Glomerular visceral epithelial cell (primary cell): ENCODE measurements around the gene SESN3.
A peak's percentile ranks its signal among the peaks of the same experiment; 100 is the strongest.
"Not testable (repeated sequence)": the region's sequence is repeated elsewhere in the genome, so short reads cannot be mapped to it uniquely, and the experiment has no call there.

Experiments used
- DNase-seq: peaks from one replicate; pipeline ENCODE4 v3.0.0-alpha.2; 2016; ENCODE audit errors: extremely low spot score

The SESN3 gene

DNA sequence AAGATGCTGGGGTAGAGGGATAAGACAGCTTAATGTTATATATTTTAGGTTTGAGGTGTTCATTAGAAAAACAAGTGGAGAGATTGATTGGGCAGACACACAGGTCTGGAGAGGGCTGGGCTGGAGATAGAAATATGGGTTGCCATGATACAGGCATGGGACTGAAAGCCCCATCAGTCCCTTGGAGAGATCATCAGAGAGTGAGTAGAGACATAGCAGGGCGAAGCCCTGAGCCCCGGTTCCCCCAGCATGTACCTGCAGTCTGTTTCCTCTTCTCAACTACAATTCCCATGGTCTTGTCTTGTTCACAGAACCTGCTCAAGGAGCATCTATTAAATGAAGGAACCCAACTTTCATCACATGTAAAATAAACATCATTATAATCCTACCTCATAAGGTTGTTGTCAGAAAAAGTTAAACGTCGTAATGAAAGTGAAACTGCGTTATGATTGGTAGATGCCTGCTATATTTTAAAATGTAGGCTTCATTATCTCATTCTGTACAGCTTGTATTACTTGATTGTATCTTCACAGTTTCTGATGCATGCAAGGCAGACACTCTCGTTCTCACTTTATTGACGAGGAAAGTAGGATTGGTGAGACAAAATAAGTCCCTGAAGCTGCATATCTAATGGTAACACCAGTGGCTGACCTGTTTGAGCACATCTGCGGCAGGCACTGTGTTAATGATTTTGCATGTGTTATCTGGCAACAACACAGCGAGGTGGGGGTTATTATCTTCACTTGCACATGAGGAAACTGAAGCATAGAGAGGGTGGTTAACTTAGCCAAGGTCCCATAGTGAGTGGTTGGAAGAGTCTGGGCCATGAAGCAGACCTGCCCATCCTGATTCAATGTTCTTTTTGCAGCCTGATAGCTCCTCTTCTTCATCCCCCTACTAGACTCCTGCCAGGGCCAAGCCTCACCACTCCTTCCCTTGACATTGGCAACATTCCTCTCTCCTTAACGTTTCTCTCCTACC is 77.8 kb downstream of the SESN3 start:
- DNase-seq: no peak

GRCh38 chr11:95150956-95151684 is 79.9 kb downstream of the SESN3 start:
- peak; percentile 81 for DNase-seq

DNA sequence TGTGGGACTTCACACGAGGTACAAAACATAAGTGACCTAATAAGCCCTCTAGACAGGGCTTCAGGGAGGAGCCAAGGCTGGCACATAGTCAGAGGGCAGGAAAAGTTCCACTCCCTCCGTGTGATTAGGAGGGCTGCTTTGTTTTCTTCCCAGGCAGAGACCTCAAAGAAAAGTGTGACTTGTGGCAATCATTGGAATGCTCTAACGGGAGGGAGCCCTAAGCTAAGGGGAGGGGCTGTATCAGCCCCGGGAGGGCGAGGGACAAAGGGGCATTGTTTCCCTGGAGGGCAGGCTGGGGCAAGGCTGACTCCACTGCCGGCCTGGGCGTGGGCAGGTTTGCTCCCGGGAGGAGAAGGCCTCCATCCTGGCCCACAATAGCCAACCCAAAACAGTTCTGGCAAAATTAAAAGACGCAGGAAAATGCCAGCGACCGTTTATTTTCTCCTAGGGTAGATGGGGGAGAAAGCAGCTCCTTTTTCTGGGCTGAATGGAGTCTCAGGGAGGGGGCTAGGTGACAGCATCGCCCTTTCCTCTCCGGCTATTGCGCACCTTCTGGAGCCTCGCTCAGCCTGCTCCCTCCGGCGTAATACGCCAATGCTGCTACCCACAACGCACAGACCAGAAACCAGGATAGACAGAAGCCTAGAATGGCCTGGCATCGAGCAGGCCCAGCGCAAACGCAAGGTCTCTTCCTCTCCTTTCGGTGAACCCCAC is 81.2 kb downstream of the SESN3 start:
- no peak for DNase-seq

- DNase-seq: no peak
Observed at GRCh38 chr11:95148938-95149337, 82.1 kb downstream of the SESN3 start.

GRCh38 chr11:95148406-95148805 is 82.6 kb downstream of the SESN3 start:
- no peak for DNase-seq

DNA sequence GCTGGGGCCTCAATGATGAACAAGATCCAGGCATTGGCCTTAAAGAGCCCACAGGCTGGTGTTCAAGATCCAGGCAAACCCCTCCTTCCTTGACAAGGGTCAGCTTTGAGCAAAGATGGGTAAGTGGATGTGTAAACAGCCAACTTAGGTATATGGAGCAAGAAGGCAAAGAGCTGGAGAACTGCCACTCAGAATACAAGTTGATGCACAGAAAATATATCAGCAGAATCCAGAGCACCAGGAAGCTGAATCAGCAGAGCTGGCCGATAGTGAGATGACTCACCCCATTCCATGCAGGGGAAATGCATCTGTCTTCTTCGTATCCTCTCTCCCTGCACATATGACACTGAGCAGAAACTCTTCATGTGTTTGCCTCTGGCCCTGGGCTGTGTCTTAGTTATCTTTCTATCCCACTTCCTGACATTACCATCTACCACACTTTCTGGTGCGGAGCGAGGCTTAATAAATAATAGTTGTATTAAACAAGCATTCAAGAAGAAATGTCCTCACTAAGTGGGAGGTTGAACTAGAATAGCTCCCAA is 83.6 kb downstream of the SESN3 start:
- DNase-seq: peak; percentile 61

DNA sequence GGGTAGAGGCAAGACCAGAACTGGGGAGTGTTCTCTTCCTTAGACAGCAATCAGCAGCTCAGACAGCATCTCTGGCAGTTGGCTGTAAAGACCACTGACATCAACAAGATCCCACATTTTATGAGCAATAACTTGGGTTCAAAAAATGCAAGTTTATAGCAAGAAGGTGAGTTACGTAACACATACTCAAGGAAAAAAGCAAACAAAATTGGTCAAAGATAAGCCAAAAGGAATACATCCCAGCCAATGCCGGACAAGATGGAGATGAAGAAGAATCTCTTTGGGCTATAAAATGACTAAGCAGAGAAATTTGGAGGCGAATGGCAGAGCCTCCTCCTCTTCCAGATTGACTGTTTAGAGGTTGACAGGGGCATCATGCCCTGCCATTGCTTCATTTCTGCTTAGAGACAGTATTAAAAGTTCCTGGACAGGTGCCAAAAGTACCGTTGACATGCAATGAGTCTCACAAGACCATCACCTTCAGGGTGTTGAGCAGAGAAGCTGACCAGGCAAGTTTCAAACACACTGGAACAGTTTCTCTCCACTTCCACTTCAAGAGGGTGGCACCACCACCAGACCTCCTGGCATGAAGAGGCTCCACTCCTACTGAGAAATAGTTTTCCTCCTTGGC is 85.5 kb downstream of the SESN3 start:
- DNase-seq: no peak

- no peak for DNase-seq
Observed at GRCh38 chr11:95144313-95145235, 86.4 kb downstream of the SESN3 start.

- no peak for DNase-seq
Observed at GRCh38 chr11:95143106-95143681, 87.8 kb downstream of the SESN3 start.

DNA sequence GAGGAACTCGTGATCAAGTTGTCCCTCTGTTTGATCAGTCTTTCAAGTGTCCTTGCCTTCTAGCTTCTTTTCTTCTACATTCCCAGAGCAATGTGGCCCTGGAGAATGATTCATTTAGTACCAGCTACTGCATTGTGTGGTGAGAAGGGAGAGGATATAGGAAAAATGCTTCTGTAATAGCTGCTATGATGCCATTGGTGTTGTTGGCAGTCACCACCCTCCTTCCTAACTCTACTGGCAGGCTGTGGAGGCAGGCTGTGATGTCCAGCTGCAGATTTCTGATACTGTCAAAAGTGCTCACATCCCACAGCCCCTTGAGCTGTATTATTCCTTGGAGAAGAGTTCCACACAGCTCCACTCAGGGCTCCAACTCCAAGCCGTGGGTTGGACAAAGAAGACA is 88.6 kb downstream of the SESN3 start:
- DNase-seq: no peak

GRCh38 chr11:95140397-95141033 is 90.5 kb downstream of the SESN3 start:
- DNase-seq: no peak

- no peak for DNase-seq
Observed at GRCh38 chr11:95138448-95138847, 92.6 kb downstream of the SESN3 start.

DNA sequence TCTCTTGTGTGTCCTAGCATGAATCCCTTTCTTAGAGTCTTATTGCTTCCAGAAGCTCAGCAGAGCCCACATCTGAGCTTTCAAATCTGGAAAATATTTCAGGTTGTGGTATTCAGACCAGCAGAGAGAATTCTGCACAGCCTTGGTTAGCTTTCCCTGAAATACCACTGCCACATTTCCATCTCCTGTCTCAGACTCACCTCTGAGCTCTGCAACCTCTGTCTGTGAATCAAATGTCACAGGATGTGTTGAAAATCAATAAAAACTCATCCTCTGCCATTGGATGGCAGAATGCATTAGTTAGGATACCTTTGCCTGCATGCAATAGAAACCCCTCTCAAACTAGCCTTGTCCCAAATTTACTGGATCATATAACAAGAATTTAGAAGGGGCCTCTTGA is 93.7 kb downstream of the SESN3 start:
- no peak for DNase-seq

- DNase-seq: not testable (repeated sequence)
Observed at GRCh38 chr11:95136747-95137146, 94.3 kb downstream of the SESN3 start.

DNA sequence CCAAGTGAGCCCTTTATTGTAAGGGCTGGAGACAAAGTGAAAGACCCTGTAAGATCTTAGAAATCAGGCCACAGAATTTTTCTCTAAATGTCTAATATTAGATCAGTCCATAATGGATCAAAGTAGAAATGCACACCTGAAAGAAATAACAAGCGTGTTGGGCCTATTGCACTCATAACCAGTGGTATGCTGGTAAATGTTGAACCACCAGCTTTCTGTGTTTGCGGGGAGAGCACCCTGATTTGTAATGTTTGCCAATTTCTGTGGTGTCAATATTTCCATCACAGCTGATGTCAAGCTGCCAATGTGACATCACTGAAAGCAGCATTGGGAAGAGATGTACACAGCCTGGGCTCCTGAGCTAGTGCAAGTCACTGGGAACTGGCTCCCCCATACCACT is 95.1 kb downstream of the SESN3 start:
- DNase-seq: no peak

DNA sequence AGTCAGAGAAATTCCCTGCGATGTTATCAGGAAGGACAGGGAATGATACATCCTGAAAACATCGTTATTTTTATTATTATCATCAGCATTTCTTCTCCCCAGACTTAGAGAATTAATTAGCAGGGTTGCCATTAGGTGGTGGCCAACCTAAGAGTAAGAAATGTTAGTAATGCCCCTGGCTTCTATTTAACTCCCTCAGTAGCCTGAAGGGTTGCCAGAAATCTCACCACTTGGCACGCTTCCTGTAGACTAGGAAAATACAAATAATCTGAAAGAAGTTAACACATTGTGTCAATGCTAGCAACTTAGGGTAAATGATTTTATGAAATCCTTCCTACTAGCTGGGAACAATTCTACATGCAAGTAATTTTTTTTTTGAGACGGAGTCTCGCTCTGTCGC is 95.8 kb downstream of the SESN3 start:
- no peak for DNase-seq

DNA sequence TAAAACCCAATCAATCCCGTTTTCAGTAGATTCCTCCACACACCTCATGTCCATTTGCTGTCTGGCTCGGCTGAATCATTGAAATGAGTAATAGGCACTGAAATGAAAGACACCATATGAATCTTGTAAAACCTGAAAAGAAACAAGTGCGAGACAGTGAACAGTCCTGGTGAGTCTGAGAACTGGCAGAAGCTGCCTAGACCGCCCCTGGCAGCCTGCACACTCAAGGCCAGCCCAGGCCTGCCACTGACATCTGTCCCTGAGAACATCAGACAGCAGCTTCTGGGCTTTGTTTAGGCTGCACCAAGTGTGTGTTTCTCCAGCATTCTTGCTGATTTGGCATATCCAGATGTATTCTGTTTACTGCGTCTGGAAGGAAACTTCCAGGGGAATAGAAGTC is 96.5 kb downstream of the SESN3 start:
- peak; percentile 17 for DNase-seq

DNA sequence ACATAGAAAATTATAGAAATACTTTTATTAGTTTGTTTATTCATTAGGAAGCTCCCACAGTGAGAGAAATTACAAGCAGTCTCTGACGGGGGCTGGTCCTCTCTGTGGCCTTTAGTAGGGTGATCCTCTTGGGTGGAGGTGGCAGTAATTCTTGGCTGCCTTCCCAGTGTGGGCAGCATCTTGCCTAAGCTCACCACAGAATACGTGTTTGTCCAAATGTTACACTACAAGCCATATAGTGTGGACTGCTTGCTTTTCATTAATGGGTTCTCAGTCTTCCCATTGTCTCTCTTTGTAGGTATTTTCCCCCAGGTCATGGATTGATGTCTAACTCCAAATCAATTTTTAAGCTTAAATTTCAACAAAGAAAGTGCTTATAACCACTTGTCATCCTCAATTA is 98.0 kb downstream of the SESN3 start:
- peak; percentile 47 for DNase-seq

DNA sequence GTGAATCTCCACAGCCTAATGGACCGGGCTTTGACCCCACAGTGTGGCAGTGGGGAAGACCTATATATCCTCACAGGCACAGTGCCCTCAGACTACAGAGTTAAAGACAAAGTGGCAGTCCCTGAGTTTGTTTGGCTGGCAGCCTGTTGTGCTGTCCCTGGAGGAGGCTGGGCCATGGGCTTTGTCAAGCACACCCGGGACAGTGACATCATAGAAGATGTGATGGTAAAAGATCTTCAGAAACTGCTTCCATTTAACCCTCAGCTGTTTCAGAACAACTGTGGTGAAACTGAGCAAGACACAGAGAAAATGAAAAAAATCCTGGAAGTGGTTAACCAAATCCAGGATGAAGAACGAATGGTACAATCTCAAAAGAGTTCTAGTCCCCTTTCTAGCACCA is 102.4 kb downstream of the SESN3 start:
- no peak for DNase-seq

DNA sequence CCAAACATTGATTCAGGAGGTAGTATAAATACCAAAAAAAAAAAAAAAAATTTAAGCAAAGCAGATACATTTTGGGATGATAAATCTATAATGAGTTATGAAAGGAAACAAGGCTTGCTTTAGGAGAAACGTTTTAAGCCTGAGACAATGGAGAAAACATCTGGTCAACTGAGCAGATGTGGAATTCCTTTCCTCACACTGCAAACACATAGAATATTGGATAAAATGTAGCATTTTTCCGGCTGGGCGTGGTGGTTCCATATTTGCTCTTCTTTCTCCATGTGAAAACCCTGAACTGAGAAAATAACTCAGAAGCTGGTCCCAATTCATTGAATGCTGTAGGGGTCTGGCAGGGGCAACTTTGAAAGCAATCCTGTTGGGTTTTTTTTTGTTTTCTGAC is 107.4 kb downstream of the SESN3 start:
- no peak for DNase-seq
